Daoy (cell line): ENCODE results near the gene SLC6A18. TPM values are rescaled to one million over a fixed set of nuclear protein-coding genes. Genes with fewer than 3 reads are reported as not detected.
"Not testable (repeated sequence)": the region's sequence is repeated elsewhere in the genome, so short reads cannot be mapped to it uniquely, and the experiment has no call there.

Experiments used
- DNase-seq: peaks from one replicate; pipeline ENCODE4 v3.0.0-alpha.2; 2015; ENCODE audit warnings: low read depth
- total RNA-seq: library from RNA; depleted of rRNA; stranded (reverse); fragments of >200 nt; shearing (Covaris generic); gene quantifications from 2 replicates; pipeline ENCODE4 v1.2.3, GENCODE V29; 2014

Gene SLC6A18
- total RNA-seq, 1 experiment from 2014 or later: not detected

- DNase-seq: not testable (repeated sequence)
Measured at GRCh38 chr5:1275397-1276391, 50.5 kb downstream of the SLC6A18 start.

- DNase-seq: no peak
Measured at GRCh38 chr5:1276930-1277329, 51.7 kb downstream of the SLC6A18 start.

- no peak for DNase-seq
Measured at GRCh38 chr5:1277331-1277730, 52.1 kb downstream of the SLC6A18 start.

- no peak for DNase-seq
Measured at GRCh38 chr5:1277781-1278180, 52.6 kb downstream of the SLC6A18 start.

- DNase-seq: no peak
Measured at GRCh38 chr5:1278216-1278615, 53.0 kb downstream of the SLC6A18 start.

- DNase-seq: no peak
Measured at GRCh38 chr5:1278656-1279442, 53.7 kb downstream of the SLC6A18 start.

- DNase-seq: no peak
Measured at GRCh38 chr5:1279443-1280151, 54.4 kb downstream of the SLC6A18 start.

GRCh38 chr5:1280177-1281037 lies 55.2 kb downstream of the SLC6A18 start:
- no peak for DNase-seq

GRCh38 chr5:1281038-1281882 lies 56.1 kb downstream of the SLC6A18 start:
- no peak for DNase-seq

GRCh38 chr5:1282131-1282992 lies 57.2 kb downstream of the SLC6A18 start:
- no peak for DNase-seq

- DNase-seq: not testable (repeated sequence)
Measured at GRCh38 chr5:1282993-1283728, 58.0 kb downstream of the SLC6A18 start.

GRCh38 chr5:1283729-1284041 lies 58.5 kb downstream of the SLC6A18 start:
- not testable (repeated sequence) for DNase-seq

GRCh38 chr5:1284336-1284970 lies 59.3 kb downstream of the SLC6A18 start:
- not testable (repeated sequence) for DNase-seq

GRCh38 chr5:1285141-1285540 lies 60.0 kb downstream of the SLC6A18 start:
- DNase-seq: no peak

- DNase-seq: no peak
Measured at GRCh38 chr5:1285883-1286291, 60.7 kb downstream of the SLC6A18 start.

GRCh38 chr5:1288439-1289335 lies 63.5 kb downstream of the SLC6A18 start:
- no peak for DNase-seq

- DNase-seq: not testable (repeated sequence)
Measured at GRCh38 chr5:1289559-1289958, 64.4 kb downstream of the SLC6A18 start.
